ENCODE measurements around the gene DIPK1C.

Gene DIPK1C

DNA sequence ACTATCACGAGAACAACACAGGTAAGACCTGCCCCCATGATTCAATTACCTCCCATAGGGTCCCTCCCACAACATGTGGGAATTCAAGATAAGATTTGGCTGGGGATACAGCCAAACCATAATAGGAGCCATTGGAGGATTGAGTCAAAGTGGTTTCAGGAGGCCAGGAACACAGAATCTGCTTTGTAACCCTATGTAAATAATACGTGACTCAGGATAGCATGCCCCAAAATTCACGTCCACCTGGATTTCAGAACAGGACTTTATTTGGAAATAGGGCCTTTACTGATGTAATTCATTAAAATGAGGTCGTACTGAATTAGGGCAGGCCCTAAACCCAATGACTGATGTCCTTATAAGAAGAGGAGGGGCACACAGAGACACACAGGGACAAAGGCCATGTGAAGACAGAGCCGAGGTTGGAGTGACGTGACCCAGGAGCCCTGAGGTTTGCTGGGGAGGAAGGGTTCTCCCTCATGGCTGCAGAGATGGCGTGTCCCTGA is 23.1 kb upstream of the DIPK1C start:
- no peak for DNase-seq

DNA sequence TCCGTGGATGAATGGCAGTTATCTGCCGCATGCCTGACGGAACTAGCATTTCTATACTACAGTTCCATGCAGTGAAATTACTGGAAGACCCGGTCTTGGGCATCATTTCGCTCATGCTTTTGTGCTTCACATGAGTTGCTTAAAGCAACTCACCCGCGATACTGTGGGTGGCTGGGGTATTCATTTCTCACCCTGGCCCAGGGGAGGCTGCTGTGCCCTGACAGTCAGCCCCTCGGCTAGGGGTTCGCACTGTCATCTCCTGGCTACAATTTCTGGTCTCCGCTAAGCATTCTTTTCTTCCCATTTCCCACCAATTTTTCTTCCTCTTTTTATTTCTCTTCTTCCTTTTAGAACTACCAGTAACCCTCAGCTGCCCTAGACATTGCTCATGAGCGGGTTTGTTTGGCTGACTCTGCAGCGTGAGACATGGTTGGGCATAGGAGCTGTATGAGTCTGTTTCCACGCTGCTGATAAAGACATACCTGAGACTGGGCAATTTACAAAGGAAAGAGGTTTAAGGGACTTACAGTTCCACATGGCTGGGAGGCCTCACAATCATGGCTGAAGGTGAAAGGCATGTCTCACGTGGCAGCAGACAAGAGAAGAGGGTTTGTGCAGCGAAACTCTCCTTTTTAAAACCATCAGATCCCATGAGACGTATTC is 22.5 kb upstream of the DIPK1C start:
- DNase-seq: no peak

DNA sequence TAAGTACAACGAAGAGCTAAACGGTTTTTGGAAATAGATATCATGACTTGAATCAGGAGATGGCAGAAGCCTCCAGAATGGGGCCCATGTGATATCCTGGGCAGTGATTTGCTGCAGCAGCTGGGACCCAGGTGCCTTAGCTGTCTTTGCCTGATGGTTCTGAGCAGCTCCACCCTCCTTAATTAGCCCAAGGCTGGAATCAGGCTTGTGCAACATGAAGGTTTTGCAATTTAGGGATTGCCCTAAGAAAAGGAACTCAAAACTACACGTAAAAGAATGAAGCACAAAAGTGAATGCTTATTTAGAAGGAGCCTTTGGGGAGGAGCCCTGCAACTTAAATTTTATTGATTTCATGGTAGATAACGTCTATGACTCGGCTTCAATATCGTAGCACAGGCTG is 21.8 kb upstream of the DIPK1C start:
- DNase-seq: no peak

DNA sequence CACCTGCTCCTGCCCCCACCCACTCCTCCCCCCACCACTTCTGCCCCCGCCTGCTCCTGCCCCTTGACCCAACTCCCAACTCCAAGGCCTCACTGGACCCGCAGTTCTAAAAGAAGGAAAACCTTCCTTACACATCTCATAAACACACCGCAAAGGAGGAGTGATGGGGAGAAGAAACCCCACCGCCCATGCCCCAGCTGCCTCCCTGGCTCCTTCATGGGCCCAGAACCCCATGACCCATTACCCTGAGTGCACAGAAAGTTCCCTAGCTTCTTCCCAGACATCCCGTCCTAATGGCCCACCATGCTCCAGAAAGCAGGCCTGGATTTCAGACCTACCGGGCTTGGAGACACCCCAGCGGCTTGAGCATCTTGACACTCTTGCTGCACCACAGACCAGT is 21.2 kb upstream of the DIPK1C start:
- no peak for DNase-seq

DNA sequence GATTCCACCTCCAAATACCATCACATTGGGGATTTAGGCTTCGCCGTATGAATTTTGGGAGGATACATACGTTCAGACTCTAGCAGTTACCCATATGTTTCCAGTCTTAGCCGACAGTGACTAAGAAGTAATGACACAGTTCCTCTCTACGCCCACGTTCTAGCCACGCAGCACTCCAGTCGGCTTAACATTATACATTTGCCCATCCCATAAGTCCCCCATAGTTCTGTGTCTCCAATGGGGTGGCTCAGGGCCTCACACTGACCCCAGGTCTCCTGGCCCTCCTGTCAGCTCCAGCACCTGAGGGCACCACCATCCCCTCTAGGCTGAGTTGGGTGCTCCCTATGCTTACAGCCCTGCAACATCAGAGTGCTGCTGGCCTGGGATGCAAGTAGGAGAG is 20.7 kb upstream of the DIPK1C start:
- no peak for DNase-seq

DNA sequence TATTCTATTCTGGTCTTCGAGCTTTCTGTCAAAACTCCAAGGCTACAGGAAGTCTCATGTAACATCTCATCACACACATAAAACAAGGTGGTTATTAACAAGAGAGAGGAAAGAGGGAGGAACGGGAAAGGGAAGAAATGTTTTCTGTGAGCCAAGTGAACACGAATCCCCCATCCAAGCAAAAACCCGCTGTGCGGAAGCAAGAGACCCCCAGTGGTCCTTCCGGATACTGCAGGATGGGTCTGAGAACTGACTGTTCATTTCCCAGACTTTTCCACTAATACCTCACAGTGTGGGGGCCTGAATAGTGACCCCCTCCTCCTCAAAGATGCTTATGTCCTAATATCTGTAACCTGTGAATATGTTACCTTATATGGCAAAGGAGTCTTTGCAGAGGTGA is 19.0 kb upstream of the DIPK1C start:
- no peak for DNase-seq

DNA sequence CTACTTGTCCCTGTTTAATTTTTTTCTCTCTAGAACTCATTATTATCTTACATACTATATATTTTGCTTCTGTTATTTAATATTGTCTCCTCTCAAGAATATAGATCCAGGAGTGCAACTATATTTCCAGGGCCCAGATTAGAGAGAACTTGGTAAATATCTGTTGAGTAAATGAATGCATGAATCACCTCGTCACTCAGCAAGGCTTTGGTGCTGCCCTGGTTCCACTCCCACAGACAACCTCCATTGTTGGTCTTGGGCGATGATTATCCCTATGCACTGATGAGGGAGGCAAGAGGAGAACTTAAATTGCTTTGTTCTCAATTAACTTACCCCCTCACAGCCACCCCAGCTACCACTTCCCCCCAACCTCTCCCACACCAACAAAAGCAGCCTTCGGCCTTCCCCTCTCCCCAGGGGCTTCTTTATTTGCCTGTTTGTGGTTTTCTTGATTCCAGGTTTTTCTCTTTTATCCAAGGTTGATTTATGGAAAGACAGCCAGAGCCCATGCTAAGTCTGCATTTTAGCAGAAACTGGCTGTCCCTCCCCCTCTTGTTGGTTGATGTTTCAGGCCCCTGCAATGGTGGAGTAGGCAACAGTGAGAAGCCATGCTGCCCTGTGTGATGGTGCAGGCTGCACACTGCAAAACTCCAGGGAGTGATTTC is 17.0 kb upstream of the DIPK1C start:
- no peak for DNase-seq

DNA sequence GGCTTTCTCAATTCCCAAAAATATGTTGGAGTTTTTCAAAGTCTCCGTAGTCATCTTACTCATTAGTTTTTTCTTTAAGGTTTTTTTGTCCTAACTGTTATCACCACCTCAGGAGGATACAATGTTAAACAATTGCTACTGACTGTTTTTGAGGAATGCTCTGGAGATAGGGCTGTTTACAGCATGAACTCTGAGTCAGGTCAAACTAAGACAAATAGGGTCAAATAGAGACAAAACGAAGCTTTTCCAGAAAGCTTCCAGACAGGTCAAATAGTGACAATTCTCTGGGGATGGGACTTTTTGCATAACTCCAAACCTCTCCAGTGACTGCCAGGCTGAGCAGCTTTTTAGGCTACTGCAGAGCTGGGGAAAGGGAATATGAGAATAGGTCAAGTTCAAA is 15.2 kb upstream of the DIPK1C start:
- no peak for DNase-seq

DNA sequence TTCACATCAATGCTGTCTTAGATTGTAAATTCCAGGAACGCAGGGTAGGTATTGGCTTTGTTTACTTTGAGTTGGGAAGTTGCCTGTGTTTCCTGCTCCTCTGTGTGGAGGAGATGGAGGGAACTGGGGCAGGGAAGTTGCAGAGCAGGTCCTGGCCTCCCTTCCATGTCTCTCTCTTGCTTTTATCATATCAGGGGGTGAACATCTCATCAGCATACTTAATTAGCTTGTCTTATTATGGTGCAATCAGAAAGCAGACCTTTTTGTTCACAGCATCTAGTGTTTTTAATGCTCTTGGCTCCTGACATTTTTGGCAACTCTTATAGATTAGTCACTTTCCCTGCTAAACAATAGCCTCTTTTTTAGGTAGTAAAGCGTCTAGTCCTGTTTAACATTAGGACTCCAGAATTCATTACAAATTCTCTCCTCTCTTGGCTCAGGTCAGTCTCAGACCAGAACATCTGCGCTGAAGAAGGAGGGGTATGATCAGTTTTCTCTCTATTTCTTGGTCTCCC is 11.5 kb upstream of the DIPK1C start:
- DNase-seq: no peak

DNA sequence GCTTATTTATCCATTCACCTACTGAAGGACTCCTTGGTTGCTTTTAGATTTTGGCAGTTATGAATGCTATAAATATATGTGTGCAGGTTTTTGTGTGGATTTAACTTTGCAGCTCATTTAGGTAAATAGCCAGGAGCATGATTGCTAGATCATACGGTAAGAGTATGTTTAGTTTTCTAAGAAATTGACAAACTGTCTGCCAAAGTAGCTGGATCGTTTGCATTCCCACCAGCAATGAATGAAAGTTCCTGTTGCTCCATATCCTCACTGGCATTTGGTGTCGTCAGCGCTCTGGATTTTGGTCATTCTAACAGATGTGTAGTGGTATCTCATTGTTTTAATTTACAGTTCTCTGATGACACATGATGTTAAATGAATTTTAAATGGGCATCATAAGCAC is 8.7 kb upstream of the DIPK1C start:
- no peak for DNase-seq

DNA sequence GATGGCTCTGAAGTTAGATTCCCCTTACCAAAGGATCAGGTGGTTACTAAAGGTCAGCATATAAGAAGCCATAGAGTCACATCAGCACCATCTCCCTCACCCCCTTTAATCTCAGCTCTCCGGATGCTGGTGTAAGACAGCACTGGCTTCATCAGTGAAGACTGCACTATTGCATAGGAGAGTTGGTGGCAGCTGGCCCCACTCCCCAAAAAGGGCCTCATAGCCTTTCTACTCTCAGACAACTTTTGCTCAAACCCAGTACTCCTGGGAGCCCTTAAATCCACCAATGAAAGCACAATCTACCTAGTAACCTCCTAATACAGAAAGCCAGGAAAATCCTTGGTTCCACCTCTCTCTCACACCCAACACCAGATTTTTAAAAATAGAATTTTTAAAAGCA is 6.9 kb upstream of the DIPK1C start:
- DNase-seq: no peak

DNA sequence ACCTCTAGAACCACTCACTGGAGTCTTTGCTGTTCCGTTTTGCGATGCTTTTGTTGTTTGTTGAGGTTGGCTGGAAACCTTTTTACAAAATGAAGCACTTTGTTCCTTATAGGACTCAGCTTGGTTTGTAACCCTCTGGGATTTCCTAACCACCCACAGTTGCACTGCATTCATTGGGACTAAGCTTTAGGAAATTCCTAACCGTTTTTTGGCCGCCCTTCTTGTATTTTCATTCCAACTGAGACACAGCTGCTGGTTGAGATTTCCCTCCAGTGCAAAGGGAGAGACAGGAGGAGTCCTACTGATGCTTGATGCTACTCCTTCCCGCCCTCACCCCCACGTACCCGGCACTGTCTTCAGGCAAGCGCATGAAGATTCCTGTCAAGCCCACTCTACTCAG is 6.1 kb upstream of the DIPK1C start:
- no peak for DNase-seq

DNA sequence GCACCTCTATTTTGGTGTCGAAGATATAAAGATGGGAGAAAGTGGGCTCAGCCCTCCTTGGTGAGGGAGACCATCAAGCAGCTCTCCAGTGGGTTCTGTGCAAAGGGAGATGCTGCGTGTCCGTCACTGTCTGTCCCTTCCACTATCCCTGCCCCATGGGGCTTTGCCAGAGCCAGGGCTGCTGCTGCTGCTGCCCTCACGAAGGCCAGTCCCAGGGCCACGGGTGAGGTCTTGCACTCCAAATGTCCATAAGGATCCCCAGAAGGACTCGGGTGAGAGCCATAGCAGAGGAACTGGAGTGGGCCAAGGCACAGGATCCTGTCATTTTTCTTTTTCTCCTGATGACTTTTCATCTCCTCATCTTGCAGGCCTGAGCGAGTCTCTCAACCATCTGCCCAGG is 3.7 kb upstream of the DIPK1C start:
- DNase-seq: no peak

DNA sequence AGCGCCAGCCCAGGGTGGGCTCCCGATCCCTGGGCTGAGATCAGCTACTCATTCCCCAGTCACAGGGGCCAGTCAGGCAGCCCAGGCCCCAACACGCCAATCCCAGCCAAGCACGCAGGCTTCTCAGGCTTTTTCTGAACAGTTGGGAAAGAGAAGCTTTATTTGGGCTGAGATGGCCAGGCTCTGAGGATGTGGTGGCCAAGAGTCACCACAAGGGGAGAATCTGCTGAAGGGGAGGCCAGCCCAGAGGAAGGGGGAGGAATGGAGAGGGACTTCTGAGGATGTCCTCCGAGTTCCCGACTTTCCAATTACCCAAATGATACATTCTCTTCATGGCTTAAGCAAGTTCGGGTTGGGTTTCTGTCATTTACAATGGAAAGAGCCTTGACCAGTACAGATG is 2.8 kb upstream of the DIPK1C start:
- DNase-seq: no peak

DNA sequence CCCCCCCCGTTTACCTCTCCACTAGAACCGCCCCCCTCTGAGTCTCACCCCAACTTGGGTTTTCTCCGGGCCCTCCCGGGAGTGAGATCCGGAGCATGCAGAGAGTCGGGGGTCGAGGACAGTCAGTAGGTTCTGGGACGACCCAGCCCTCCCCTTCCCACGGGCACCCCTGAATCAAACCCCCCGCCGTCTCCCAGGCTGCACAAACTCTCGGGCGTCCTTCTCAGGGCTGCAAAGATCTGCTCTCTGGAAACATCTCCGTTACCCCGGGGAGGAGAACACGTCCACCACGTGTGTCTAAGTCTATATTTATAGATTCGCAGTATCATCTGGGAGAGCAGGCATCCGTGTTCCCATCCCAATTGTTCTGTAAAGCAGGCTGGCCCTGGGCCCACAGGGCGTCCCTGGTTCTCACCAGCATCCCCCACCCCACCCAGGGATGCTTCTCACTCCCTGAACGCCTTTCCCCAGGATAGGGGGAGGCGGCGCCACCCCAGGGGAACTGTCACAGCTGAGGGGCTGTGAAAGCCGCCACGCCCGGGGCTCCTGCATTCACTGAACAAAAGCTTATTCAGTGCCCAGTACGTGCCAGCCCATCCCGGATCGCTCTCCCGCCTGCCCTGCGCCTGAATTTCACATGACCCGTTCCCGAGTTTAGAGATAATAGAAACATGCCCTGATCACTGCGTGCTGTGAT is 765 bp upstream of the DIPK1C start:
- DNase-seq: no peak

DNA sequence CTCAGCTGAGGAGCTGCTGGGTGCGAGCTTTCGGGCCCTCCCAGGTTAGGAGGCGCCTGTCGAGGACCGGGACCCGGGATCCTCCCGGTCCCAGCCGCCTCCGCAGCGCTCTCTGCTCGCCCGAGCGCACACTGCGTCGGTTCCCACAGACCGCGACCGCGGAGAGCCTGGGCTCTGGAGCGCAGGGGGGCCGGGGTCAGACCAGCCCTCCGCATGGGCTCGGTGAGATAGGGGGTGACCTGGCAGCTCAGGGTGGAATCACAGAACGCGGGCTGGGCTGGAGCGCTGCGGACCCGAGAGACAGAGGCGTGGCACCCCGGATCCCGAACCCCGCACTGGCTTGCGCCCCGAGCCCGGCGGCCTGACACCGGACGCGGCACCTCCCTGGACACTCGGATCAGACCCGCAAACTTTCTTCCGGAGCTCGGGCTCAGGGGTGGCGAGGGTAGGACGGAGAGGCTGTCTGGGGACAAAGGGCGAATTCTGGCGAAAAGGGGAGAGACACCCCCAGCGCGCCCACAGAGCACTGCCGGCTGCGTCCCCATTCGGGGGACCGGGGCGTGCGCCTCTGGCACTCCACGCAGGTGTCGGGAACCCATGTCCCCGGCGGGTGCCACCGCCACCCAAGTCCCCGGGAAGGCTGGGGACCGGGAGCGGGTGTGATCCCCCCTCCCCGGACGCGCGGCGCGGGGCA is 612 bp downstream of the DIPK1C start:
- DNase-seq: no peak

DNA sequence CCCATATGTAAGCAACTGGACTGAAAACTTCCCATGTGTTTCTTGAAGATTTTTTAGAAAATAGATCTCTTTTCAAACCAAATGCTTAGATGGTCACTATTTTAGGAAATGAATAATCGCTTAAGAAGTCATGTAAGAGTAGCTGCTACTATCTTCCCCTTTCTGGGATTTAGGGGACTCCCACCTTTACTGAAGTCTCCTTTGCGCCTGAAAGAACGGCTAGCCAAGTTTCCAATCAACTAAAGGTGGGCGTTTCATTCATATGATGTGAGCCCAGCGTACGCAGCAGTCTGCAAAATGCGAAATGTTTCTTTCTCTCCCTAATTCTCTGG is 1.1 kb downstream of the DIPK1C start:
- DNase-seq: no peak

DNA sequence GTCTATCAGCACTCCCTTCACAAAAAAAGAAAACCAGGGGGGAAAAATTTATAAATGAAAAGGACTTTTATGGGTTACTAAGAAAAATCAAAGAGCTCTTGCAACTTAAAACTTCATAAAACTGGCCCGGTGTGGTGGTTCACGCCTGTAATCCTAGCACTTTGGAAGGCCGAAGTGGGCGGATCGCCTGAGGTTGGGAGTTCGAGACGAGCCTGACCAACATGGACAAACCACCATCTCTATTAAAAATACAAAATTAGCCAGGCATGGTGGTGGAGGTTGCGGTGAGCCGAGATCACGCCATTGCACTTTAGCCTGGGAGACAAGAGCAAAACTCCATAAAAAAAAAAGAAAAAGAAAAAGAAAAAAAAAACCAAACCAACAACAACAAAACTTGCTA is 1.7 kb downstream of the DIPK1C start:
- no peak for DNase-seq

DNA sequence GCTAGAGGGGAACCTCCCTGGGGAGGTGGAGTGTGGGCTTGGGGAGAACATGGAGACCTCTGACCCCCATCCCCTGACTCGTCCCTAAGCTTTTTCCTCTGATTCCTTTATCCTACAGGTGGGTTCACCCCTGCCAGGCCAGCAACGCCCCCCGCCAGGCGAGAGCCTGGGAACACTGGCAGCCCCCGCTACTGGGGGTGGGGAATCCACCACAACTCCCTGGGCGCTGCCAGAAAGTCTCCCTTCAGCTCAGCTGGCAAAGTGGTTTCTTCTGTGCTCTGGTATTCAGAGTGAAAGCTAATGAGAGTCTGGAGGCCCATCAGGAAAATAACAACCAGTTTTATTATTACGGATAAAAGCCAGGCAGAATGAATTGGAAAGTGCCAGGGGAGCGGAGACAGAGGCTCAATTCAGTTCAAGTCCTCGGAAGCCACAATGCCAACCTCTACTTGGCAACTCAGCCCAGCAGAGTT is 2.8 kb downstream of the DIPK1C start:
- DNase-seq: no peak

DNA sequence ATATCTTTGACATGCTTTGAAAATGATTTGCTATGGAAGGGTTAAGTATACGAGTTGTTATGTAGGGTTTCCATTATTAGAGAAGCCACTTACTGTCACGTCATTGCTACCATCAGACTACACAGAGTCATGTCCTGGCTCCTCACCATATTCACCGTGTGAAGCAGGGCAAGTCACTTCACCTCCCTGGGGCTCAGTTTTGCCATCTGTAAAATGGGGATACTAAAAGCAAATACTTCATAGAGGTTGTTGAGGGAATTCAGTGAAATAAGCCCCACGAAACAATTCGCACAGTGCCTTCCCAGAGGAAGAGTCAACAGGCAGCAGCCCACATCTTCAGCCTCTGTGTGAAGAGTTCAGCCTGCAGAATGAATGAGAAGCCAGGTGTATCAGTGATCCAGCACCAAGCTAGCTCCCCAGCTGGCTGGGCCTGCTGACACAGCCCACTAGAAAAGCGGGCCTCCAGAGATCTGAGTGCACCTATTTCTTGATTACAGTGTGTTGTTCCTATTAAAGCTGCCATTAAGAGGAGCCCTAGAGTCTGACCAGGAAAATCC is 3.4 kb downstream of the DIPK1C start:
- DNase-seq: no peak

DNA sequence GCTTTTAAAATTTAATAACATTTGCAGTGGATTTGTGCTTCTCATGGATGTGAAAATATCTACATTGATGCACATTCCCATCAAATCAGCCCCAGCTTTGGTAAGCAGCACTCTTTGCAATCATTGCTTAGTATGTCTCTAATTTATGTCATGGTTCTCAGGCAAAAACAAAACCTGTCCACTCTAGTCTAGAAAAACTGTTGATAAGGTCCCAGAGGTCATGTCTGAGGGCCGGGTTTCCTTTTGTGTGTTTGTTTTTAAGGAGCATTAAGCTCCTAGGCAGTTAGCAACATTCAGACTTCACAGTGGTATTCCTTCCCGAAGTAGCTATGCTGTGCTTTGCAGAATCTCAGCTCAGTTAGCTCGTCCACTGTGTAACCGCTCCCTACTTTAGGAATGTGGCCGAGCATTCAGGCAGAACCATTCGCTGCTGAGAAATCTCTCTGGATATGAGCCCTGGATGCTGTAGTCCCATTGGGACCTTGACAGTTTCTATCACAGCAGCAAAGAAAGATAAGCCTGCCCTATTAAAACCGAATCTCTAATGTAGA is 4.0 kb downstream of the DIPK1C start:
- no peak for DNase-seq

DNA sequence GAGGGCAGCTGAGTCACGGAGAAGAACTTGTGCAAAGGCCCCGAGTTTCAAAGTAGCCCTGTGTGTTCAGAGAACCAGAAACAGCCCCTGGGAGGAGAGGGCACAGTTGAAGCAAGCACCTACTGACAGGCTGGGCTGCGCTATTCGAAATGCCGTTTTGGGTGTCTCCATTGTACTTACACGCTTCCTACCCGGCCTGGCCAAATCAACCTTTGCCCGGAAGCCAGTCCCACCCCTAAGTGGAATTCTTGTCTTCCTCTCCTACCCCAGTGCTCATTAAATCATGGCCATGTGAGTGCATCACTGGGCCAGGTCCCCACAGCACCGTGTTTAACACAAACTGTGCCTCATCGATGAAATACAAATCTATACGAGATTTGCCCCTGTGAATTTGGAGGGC is 6.0 kb downstream of the DIPK1C start:
- no peak for DNase-seq

DNA sequence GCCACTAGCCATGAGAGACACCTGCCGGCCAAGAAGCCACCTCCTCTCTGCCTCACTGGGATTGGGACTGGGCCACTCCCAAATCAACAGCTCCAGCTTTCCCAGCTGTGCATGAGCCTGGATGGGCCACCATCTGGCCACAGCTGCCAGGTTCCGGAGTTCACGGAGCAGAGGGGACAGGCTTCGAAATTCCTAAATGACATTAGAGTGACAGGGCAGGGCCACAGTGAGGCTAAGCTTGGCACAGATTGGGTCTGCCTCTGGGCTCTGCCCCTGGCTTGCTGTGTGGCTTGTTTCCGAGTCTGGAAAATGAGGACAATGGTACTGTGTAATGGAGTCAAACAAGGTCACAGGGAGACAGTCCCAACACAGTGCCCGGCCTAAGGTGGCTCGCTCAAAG is 6.5 kb downstream of the DIPK1C start:
- no peak for DNase-seq
